Liver (tissue), 3 donors: ENCODE results near the gene ICAM1.

Experiments
- CTCF ChIP-seq: fragments of 150-350 bp; IDR thresholded peaks from 2 replicates; pipeline ENCODE4 v1.5.1; 2017; ENCODE audit warnings: improper control_type of control experiment, low read depth, low read length; ENCODE audit not compliant: missing input control
- GABPA ChIP-seq, 2 donors: IDR thresholded peaks in 1 of 2; conservative IDR thresholded peaks in 1 of 2; 2 replicates each; pipeline ENCODE4 v1.6.1; 2016; ENCODE audit warnings: antibody characterized with exemption in 2 of 2, mild to moderate bottlenecking in 1 of 2, moderate library complexity in 1 of 2
- donor health status: healthy.
- donor health status: healthy.

- no peak for TF ChIP-seq CTCF
- TF ChIP-seq GABPA (IDR thresholded peaks at IDR 0.05 in 1 of 2, conservative IDR thresholded peaks at IDR 0.05 in 1 of 2): no peak
Observed at GRCh38 chr19:10279737-10280442, 9.0 kb downstream of the ICAM1 start.
